Activated naive CD4-positive, alpha-beta T cell treated with anti-CD3 and anti-CD28 coated beads, Interleukin-2, amount 50 U/mL, for 72 hours (primary cell): ENCODE measurements around the gene KRTAP22-1. TPM values are rescaled to one million over a fixed set of nuclear protein-coding genes. Genes with fewer than 3 reads are reported as not detected.

ENCODE experiments used
- ATAC-seq, 2 donors: fragments of 150-1000 bp; cut with Tn5 transposase; 2 replicates each; pipeline ENCODE4 v1.10.0; 2021; ENCODE audit warnings: mild to moderate bottlenecking in 2 of 2, moderate library complexity in 2 of 2
- DNase-seq, 2 donors: peaks; one replicate each; pipeline ENCODE4 v3.0.0; 2021 to 2022; ENCODE audit warnings: low spot score in 2 of 2
- H3K27ac Mint-ChIP-seq, 2 donors: one replicate each; pipeline ENCODE4 v1.8.0; 2022; ENCODE audit warnings: mild to moderate bottlenecking in 2 of 2, mixed read lengths in 2 of 2
- H3K36me3 Mint-ChIP-seq, 2 donors: one replicate each; pipeline ENCODE4 v1.8.0; 2022; ENCODE audit warnings: mixed read lengths in 2 of 2
- H3K9me3 Mint-ChIP-seq, 2 donors: one replicate each; pipeline ENCODE4 v1.8.0; 2022; ENCODE audit warnings: mixed read lengths in 2 of 2
- total RNA-seq, 2 donors: library from RNA; stranded (reverse); gene quantifications; one replicate each; pipeline ENCODE4 v1.2.3, GENCODE V29; 2022

KRTAP22-1 gene
- total RNA-seq, 2 donors from 2014 or later: not detected

DNA sequence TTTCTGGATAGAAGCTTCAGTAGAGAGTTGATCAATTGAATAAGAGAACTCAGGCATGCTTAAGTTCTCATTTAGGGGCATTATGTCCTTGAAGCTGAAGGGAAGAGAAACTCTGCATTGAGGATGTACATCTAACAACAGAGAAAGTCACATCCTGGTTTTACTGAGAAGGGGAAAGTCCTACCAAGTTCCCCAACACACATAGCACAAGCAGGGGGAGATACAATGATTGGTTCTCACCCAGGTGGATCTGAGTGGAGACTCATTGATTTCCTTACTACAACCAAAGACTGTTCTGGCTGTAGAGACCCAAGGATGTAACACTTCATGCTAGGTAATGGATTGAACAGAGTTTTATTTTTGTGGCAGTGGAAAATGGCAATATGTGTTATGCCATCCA lies 14.3 kb downstream of the KRTAP22-1 start:
- DNase-seq (no peak), ATAC-seq (no peak)
- no peaks in the 10 kb centered on the region for H3K36me3 Mint-ChIP-seq
- no peak overlapping the region for H3K27ac Mint-ChIP-seq
- H3K9me3 Mint-ChIP-seq: peaks cover 5 to 7% of the 10 kb centered on the region in 2 donors

DNA sequence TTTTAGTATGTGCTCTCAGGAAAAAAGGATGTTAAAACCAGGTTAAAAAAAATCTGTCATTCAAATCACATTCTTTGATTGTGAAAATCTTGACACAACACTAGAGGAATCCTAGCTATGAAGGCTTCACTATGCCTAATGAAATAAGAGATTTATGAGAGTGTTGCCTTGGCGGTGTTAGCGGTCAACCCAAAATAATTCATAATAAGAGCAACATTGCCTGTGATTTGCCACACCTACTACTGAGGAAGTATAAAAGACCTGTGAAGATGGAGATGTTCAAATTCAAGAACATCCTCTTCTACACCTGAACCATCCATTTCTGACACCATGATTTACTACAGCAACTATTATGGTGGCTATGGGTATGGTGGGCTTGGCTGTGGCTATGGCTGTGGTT lies 15.2 kb downstream of the KRTAP22-1 start, which contains the start of gene KRTAP20-1:
Gene KRTAP20-1 (plus strand): TSS at position 301 of the 400 bp plus-strand sequence. CDS start 30 bp downstream, at position 331.
- no peak for ATAC-seq
- no peak within 1 kb of the TSS for H3K27ac Mint-ChIP-seq
- no peak for DNase-seq
- no peaks in the 10 kb centered on the region for H3K36me3 Mint-ChIP-seq
- peaks cover under 1 to 3% of the 10 kb centered on the region in 2 donors for H3K9me3 Mint-ChIP-seq

DNA sequence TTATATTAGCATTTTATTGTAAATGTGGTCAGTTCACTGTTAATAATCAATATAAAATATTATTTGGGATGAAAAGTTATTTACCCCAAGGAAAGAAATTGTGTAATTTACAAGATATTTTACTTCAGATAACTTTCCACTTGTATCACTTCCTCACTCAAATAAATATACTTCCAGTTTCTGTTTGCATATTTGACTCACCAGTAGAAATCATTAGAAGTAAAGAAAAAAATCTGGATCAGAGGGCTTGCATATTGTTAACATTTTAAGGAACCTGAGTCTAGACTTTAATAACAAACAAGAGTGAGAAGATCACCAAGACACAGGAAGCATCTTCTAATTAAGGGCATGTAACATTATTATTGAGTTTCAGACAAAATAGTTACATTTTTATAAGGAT lies 19.2 kb downstream of the KRTAP22-1 start:
- H3K27ac Mint-ChIP-seq: no peak overlapping the region
- ATAC-seq (no peak), DNase-seq (no peak)
- peaks cover 0 to 3% of the 10 kb centered on the region in 2 donors for H3K9me3 Mint-ChIP-seq
- H3K36me3 Mint-ChIP-seq: no peaks in the 10 kb centered on the region

DNA sequence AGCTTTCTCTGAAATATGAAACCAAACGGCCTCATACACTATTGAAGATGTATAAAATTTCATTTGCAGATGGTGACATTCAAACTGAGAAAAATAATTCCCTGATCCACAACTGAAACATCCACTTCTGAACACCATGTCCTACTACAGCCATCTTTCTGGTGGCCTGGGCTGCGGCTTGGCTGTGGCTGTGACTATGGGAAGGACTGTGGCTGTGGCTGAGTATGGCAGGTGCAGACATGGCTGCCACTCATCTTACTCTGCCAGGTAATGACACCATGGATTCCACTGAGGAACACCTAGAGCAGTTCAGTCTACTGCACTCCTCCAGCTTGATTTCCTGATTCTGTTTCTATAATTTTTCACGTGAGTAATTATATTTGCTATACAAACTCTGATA lies 19.6 kb downstream of the KRTAP22-1 start, which contains the start of gene KRTAP20-4:
Gene KRTAP20-4 (plus strand): TSS at position 106 of the 400 bp plus-strand sequence.
- Mint-ChIP-seq H3K36me3 (no peaks in the 10 kb centered on the region), H3K9me3 (peaks cover 0 to 3% of the 10 kb centered on the region in 2 donors), H3K27ac (no peak within 1 kb of the TSS)
- no peak for ATAC-seq
- no peak for DNase-seq

DNA sequence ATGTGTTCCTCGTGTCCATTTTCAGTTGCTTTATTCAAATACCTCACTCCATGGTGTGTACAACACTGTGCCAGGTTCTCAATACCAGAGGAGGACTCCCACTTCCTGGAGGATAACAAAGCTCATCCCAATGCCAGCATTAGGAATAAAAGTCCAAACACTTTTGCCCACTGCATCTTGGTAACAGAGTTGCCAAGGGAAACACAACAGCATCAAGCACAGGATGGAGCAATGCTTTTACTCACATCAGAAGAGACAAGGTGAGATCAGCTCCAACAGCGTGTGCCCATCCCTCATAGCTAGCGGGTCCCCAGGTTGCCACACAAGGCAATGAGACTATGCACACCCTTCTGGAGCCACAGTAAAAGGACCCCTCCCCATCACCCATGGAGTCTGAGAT lies 22.5 kb downstream of the KRTAP22-1 start:
- H3K36me3 Mint-ChIP-seq: no peaks in the 10 kb centered on the region

DNA sequence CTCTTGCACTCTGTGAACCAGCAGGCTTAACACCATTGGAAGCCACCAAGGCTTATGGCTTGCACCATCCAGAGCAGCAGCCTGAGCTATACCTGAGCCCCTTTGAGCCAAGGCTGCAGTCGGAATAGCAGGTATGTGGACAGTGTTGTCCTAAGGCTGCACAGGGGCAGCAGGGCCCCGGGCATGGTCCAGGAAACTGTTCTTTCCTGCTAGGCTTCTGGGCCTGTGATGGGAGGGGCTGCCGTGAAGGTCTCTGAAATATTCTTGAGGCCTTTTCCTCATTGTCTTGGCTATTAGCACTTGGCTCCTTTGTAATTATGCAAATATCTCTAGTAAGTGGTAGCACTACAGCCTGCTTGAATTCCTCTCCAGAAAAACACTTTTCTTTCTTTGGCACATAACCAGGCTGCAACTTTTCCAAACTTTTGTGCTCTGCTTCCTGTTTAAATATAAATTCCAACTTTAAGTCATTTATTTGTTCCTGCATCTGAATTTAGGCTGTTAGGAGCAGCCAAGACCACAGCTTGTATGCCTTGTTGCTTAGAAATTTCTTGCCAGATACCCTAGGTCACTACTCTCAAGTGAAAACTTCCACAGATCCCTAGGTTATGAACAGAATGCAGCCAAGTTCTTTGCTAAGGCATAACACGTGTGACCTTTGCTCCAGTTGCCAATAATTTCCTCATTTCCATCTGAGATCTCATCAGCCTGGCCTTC lies 24.7 kb downstream of the KRTAP22-1 start:
- ATAC-seq: no peak
- H3K9me3 Mint-ChIP-seq: no peaks in the 10 kb centered on the region
- no peak overlapping the region for H3K27ac Mint-ChIP-seq
- no peaks in the 10 kb centered on the region for H3K36me3 Mint-ChIP-seq
- DNase-seq: no peak

More for the DNA sequence above, 22.5 kb downstream of the KRTAP22-1 start:
- H3K9me3 Mint-ChIP-seq: no peaks in the 10 kb centered on the region
- DNase-seq (no peak), ATAC-seq (no peak)
- no peak overlapping the region for H3K27ac Mint-ChIP-seq

DNA sequence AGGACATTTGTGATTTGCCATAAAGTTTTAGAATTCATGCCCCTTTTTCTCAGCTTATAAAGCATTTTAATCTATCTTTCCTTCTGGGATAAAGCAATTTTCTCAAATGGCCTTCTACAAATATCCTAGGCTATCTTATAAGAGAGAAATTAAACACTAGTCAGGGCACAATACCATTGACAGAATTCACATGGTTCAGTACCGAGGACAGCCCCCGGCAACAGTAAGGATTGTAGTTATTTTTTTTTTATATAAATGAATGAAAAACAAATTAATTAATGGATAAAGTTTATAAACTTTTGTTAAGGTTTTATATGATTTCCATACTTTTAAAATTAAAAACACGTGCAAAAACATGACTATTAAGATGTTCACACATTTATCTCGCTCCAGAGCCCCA lies 27.2 kb downstream of the KRTAP22-1 start:
- H3K36me3 Mint-ChIP-seq: no peaks in the 10 kb centered on the region
- ATAC-seq (no peak), DNase-seq (no peak)
- no peaks in the 10 kb centered on the region for H3K9me3 Mint-ChIP-seq
- no peak overlapping the region for H3K27ac Mint-ChIP-seq

DNA sequence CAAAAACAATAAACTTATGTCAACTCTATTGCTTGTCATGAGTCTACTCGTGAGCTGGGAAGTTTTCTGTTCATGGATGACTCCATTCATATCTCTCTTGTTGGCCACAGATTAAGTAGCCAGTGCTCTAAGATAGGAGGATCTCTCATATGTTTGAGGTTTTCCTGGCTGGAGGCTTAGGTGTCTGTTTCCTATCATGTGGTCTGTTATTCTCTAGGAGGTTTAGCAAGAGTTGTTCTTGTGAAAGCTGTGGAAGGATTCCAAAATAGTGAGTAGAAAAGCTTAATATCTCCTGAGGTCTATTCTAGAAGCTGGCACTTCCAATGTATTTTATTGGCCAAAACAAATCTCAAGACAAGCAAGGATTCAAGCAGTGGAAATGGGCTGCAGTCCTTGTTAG lies 28.3 kb downstream of the KRTAP22-1 start:
- Mint-ChIP-seq H3K36me3 (no peaks in the 10 kb centered on the region), H3K9me3 (no peaks in the 10 kb centered on the region), H3K27ac (no peak overlapping the region)
- DNase-seq (no peak), ATAC-seq (no peak)

DNA sequence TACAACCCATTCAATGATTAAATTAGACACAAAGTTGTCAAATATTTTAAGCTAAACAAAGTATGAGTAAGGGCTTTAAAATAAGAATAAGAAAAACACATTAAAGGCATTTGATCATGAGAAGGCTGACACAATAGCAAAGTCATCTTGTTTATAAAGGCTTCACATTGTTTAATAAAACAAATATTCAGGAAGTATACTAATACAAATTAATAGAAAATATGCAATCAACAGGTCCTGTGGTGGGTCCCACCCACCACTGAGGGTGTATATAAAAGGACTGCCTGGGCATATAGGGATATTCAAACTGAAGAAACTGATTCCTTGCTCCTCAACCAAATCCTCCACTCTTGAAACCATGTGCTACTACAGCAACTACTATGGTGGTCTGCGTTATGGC lies 34.0 kb downstream of the KRTAP22-1 start, which contains the start of gene KRTAP20-2:
Gene KRTAP20-2 (plus strand): TSS at position 301 of the 400 bp plus-strand sequence. CDS start 58 bp downstream, at position 359.
- ATAC-seq: no peak
- no peaks in the 10 kb centered on the region for H3K36me3 Mint-ChIP-seq
- peaks cover 0 to 4% of the 10 kb centered on the region in 2 donors for H3K9me3 Mint-ChIP-seq
- no peak for DNase-seq
- no peak within 1 kb of the TSS for H3K27ac Mint-ChIP-seq

DNA sequence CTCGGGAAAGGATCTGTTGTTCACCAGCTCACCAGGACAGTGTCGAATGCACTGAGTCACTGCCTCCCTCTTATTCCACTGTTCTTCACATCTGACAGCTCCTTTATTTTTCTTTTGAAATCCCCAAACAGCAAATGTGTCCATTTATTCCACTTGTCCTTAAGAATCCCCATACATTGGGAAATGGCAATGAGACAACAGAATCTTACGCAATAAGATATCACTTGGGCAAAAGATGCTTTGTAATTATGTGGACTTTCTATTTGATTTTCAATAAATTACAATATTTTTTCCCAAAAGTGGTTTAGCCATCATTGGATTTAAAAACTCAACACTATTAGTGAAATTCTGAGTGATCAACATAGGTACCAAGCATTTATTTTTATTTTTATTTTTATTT lies 37.8 kb downstream of the KRTAP22-1 start:
- no peak for ATAC-seq
- H3K9me3 Mint-ChIP-seq: peaks cover 7% of the 10 kb centered on the region in 2 donors
- no peak overlapping the region for H3K27ac Mint-ChIP-seq

DNA sequence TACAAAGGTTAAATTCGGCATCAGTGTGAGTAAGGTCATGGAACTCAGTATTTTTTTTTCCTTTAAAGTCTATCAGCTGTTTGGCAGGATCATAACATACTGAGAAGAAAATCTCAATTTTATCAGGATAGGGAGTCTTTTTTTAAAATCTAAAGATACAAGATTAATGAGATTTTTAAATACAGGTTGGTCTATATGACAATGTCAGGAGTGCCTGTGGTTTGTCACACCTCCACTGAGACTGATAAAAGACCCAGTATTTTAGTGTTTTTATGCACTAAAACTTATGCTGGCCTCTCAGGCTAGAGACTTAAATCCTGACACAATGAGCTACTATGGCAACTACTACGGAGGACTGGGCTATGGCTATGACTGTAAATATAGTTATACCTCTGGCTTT lies 41.7 kb downstream of the KRTAP22-1 start, which contains the start of gene KRTAP20-3:
Gene KRTAP20-3 (plus strand): TSS at position 301 of the 400 bp plus-strand sequence.
- no peaks in the 10 kb centered on the region for H3K36me3 Mint-ChIP-seq
- DNase-seq (no peak), ATAC-seq (no peak)
- H3K27ac Mint-ChIP-seq: no peak within 1 kb of the TSS
- peaks cover 15 to 18% of the 10 kb centered on the region in 2 donors for H3K9me3 Mint-ChIP-seq

More for the DNA sequence above, 37.8 kb downstream of the KRTAP22-1 start:
- DNase-seq: no peak
- H3K36me3 Mint-ChIP-seq: no peaks in the 10 kb centered on the region

DNA sequence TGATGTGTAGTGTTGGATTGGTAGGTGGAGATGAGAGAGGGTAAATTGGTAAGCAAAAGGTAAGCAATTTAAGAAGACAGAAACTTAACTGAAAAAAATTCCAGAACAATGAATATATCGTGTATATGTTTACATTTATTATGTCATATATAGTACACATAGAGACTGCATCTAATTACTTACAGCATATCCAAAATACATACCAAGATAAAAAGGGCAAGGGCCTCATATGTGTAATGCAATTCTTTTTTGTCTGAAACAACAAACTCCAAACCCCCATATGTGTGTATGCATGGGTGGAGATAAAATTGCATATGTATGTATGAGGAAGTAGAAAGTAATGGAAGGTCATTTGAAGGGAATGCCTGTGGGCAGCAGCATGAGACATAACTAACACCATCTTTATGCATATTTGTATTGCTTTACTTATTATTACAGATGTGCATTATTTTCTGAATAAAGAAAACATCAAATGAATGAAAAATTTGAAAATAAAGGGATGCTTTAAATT lies 46.1 kb downstream of the KRTAP22-1 start:
- no peak for ATAC-seq
- H3K9me3 Mint-ChIP-seq: peaks cover 15% of the 10 kb centered on the region in 2 donors
- H3K36me3 Mint-ChIP-seq: no peaks in the 10 kb centered on the region
- no peak for DNase-seq
- H3K27ac Mint-ChIP-seq: no peak overlapping the region

Other genes with a start within 250 kb of the KRTAP22-1 start
- not detected for gene KRTAP13-2, start 228.8 kb upstream of the KRTAP22-1 start, total RNA-seq
- gene KRTAP13-1, start 205.1 kb upstream of the KRTAP22-1 start, total RNA-seq: not detected
- not detected for gene KRTAP13-3, start 175.2 kb upstream of the KRTAP22-1 start, total RNA-seq
- gene KRTAP13-4, start 170.9 kb upstream of the KRTAP22-1 start, total RNA-seq: not detected
- gene KRTAP15-1, start 160.8 kb upstream of the KRTAP22-1 start, total RNA-seq: not detected
- gene KRTAP19-1, start 120.7 kb upstream of the KRTAP22-1 start, total RNA-seq: not detected
- gene KRTAP19-2, start 113.7 kb upstream of the KRTAP22-1 start, total RNA-seq: not detected
- gene KRTAP19-3, start 109.1 kb upstream of the KRTAP22-1 start, total RNA-seq: not detected
- gene KRTAP19-4, start 103.9 kb upstream of the KRTAP22-1 start, total RNA-seq: not detected
- not detected for gene KRTAP19-5, start 98.9 kb upstream of the KRTAP22-1 start, total RNA-seq
- not detected for gene KRTAP19-6, start 59.2 kb upstream of the KRTAP22-1 start, total RNA-seq
- not detected for gene KRTAP19-7, start 39.8 kb upstream of the KRTAP22-1 start, total RNA-seq
- not detected for gene KRTAP22-2, start 10.7 kb upstream of the KRTAP22-1 start, total RNA-seq
- not detected for gene KRTAP6-3, start 8.6 kb upstream of the KRTAP22-1 start, total RNA-seq
- gene KRTAP6-2, start 2.2 kb upstream of the KRTAP22-1 start, total RNA-seq: not detected
- gene KRTAP6-1, start 12.8 kb downstream of the KRTAP22-1 start, total RNA-seq: not detected
- not detected for gene KRTAP20-1, start 15.3 kb downstream of the KRTAP22-1 start, total RNA-seq
- not detected for gene KRTAP20-4, start 19.5 kb downstream of the KRTAP22-1 start, total RNA-seq
- gene KRTAP20-2, start 34.1 kb downstream of the KRTAP22-1 start, total RNA-seq: not detected
- gene KRTAP20-3, start 41.8 kb downstream of the KRTAP22-1 start, total RNA-seq: not detected
- not detected for gene KRTAP21-3, start 117.7 kb downstream of the KRTAP22-1 start, total RNA-seq
- not detected for gene KRTAP21-2, start 146.2 kb downstream of the KRTAP22-1 start, total RNA-seq
- gene KRTAP21-1, start 154.3 kb downstream of the KRTAP22-1 start, total RNA-seq: not detected
- gene KRTAP8-1, start 212.2 kb downstream of the KRTAP22-1 start, total RNA-seq: not detected
- not detected for gene KRTAP7-1, start 228.7 kb downstream of the KRTAP22-1 start, total RNA-seq